Keratinocyte (primary cell): Measurements from ENCODE around the gene CASZ1.

Experiments used
- EZH2 ChIP-seq: IDR thresholded peaks from one replicate; pipeline ENCODE4 v1.6.1; 2012; ENCODE audit warnings: inconsistent platforms, mild to moderate bottlenecking, low read length, moderate library complexity
- TF ChIP-seq, protein P1 (sequence below), 3 experiments: IDR thresholded peaks in 1 of 3; conservative IDR thresholded peaks in 1 of 3; optimal IDR thresholded peaks in 1 of 3; 2 replicates in 2 of 3; 3 replicates in 1 of 3; pipeline versions ENCODE3 to v1.5.1; 2011; ENCODE audit warnings: low read length in 3 of 3, mild to moderate bottlenecking in 3 of 3, moderate library complexity in 2 of 3, control low read depth in 1 of 3, inconsistent platforms in 1 of 3; ENCODE audit not compliant: insufficient read depth in 2 of 3; ENCODE audit errors: extremely low read depth in 1 of 3

DNA sequence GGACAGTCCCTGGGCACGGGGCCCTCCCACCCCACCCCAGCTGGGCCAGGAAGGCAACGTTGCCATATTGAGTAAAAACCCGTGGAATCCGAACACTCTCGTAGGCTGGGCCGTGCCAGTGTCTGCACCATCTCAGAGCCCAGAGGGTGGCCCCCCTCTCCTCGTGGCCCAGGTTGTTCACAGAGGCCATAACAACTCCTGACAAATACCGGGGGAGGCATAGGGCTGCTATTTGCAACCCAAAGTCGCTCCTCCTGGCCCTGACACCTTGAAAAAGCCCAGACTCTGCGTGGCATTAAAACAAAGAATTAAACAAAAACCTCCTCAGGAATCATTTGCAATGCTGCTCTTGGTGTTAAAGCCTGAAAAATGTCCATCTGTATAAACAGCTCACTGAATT lies 141.4 kb downstream of the CASZ1 start:
- TF ChIP-seq, protein P1, sequence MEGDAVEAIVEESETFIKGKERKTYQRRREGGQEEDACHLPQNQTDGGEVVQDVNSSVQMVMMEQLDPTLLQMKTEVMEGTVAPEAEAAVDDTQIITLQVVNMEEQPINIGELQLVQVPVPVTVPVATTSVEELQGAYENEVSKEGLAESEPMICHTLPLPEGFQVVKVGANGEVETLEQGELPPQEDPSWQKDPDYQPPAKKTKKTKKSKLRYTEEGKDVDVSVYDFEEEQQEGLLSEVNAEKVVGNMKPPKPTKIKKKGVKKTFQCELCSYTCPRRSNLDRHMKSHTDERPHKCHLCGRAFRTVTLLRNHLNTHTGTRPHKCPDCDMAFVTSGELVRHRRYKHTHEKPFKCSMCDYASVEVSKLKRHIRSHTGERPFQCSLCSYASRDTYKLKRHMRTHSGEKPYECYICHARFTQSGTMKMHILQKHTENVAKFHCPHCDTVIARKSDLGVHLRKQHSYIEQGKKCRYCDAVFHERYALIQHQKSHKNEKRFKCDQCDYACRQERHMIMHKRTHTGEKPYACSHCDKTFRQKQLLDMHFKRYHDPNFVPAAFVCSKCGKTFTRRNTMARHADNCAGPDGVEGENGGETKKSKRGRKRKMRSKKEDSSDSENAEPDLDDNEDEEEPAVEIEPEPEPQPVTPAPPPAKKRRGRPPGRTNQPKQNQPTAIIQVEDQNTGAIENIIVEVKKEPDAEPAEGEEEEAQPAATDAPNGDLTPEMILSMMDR (optimal IDR thresholded peaks at IDR 0.05 in 1 of 3, IDR thresholded peaks at IDR 0.05 in 1 of 3, conservative IDR thresholded peaks at IDR 0.05 in 1 of 3; ENCODE audit: extremely low read depth in 1 of 3, insufficient read depth in 2 of 3, low read length in 3 of 3) = no peak
- TF ChIP-seq EZH2 = no peak
